C4-2B (cell line): ENCODE results near the gene PTGDS.

ENCODE experiments used
- H3K27ac ChIP-seq: fragments of 450-650 bp; 2 replicates; pipeline ENCODE4 v1.5.1; 2017
- CTCF ChIP-seq: fragments of 450-650 bp; conservative IDR thresholded peaks from 2 replicates; pipeline ENCODE4 v1.5.1; 2017; ENCODE audit warnings: mild to moderate bottlenecking
- ZFX ChIP-seq: fragments of 450-650 bp; IDR thresholded peaks from 2 replicates; pipeline ENCODE4 v1.6.1; 2017

The PTGDS gene

GRCh38 chr9:136979769-136980587 is 2.7 kb downstream of the PTGDS start:
- no peak overlapping the region for H3K27ac ChIP-seq
- TF ChIP-seq ZFX (no peak), CTCF (no peak)

- TF ChIP-seq CTCF: no peak
- no peak for TF ChIP-seq ZFX
- H3K27ac ChIP-seq: no peak overlapping the region
These were observed 3.6 kb downstream of the PTGDS start for GRCh38 chr9:136980669-136981478.

- H3K27ac ChIP-seq: no peak overlapping the region
These were observed 4.4 kb downstream of the PTGDS start for GRCh38 chr9:136981588-136982231.

GRCh38 chr9:136982232-136983051 is 5.1 kb downstream of the PTGDS start, which contains the start of gene LCNL1:
LCNL1 (plus strand) TSS chr9:136982993; CDS start chr9:136983587, 594 bp downstream.
- no peak within 1 kb of the TSS for H3K27ac ChIP-seq
- no peak for TF ChIP-seq ZFX

More at GRCh38 chr9:136981588-136982231, 4.4 kb downstream of the PTGDS start:
- TF ChIP-seq ZFX (no peak), CTCF (no peak)

GRCh38 chr9:136983167-136983566 is 5.9 kb downstream of the PTGDS start:
- H3K27ac ChIP-seq: no peak overlapping the region
- TF ChIP-seq ZFX (no peak), CTCF (no peak)

- H3K27ac ChIP-seq: no peak overlapping the region
- no peak for TF ChIP-seq CTCF
- TF ChIP-seq ZFX: no peak
These were observed 6.5 kb downstream of the PTGDS start for GRCh38 chr9:136983656-136984314.

GRCh38 chr9:136984464-136985026 is 7.2 kb downstream of the PTGDS start:
- TF ChIP-seq ZFX (no peak), CTCF (no peak)
- H3K27ac ChIP-seq: no peak overlapping the region
